ENCODE measurements around the gene SOHLH2.

Gene SOHLH2

GRCh38 chr13:36244990-36245389, 30.6 kb upstream of the SOHLH2 start:
- FAIRE-seq (no peak), DNase-seq (ENCODE audit: insufficient read length, low spot score) (no peak)
- no peak for TF ChIP-seq TAF1 (IDR thresholded peaks at IDR 0.05; ENCODE audit: low read depth, low read length)
- TF ChIP-seq POU2F2 (IDR thresholded peaks at IDR 0.05; ENCODE audit: low read depth, low read length), result no peak
- TF ChIP-seq POLR2A (IDR thresholded peaks at IDR 0.05; ENCODE audit: low read depth, low read length), result no peak
- no peak for TF ChIP-seq POLR2AphosphoS5 (IDR thresholded peaks at IDR 0.05; ENCODE audit: low read depth, low read length)
- no peak for TF ChIP-seq PAX5 (IDR thresholded peaks at IDR 0.05; ENCODE audit: insufficient read depth, low read length, severe bottlenecking)
- TF ChIP-seq SPI1 (IDR thresholded peaks at IDR 0.05; ENCODE audit: low read depth, low read length), result no peak

GRCh38 chr13:36244073-36244472, 29.7 kb upstream of the SOHLH2 start:
- FAIRE-seq, result no peak
- TF ChIP-seq TAF1 (IDR thresholded peaks at IDR 0.05; ENCODE audit: low read depth, low read length), result no peak
- no peak for TF ChIP-seq POLR2A (IDR thresholded peaks at IDR 0.05; ENCODE audit: low read depth, low read length)
- no peak for TF ChIP-seq POU2F2 (IDR thresholded peaks at IDR 0.05; ENCODE audit: low read depth, low read length)
- no peak for TF ChIP-seq SPI1 (IDR thresholded peaks at IDR 0.05; ENCODE audit: low read depth, low read length)
- TF ChIP-seq PAX5 (IDR thresholded peaks at IDR 0.05; ENCODE audit: insufficient read depth, low read length, severe bottlenecking), result no peak
- TF ChIP-seq POLR2AphosphoS5 (IDR thresholded peaks at IDR 0.05; ENCODE audit: low read depth, low read length), result no peak
- DNase-seq (ENCODE audit: insufficient read length, low spot score), result no peak

GRCh38 chr13:36242761-36243160, 28.4 kb upstream of the SOHLH2 start:
- no peak for TF ChIP-seq PAX5 (IDR thresholded peaks at IDR 0.05; ENCODE audit: insufficient read depth, low read length, severe bottlenecking)
- TF ChIP-seq POLR2A (IDR thresholded peaks at IDR 0.05; ENCODE audit: low read depth, low read length), result no peak
- TF ChIP-seq POU2F2 (IDR thresholded peaks at IDR 0.05; ENCODE audit: low read depth, low read length), result no peak
- no peak for TF ChIP-seq TAF1 (IDR thresholded peaks at IDR 0.05; ENCODE audit: low read depth, low read length)
- TF ChIP-seq SPI1 (IDR thresholded peaks at IDR 0.05; ENCODE audit: low read depth, low read length), result no peak
- no peak for TF ChIP-seq POLR2AphosphoS5 (IDR thresholded peaks at IDR 0.05; ENCODE audit: low read depth, low read length)
- FAIRE-seq (no peak), DNase-seq (ENCODE audit: insufficient read length, low spot score) (no peak)

DNA sequence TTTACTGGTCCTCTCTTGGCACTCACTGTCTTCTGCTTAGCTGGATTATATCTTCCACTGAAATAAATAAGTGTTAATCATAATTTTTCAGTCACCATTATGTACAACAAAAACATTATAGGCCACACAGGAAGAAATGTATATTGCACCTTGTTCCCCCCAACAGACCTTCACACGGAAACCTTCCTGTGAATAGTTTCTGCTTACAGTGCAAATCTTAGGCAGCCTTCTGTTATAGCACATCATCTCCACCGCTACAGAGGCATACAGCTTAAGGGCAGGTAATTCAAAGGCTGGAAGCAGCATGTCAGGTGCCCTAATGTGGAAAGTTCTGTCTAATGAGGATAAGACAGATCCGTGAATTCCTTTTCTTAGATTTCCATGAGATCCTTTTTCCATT, 16.9 kb upstream of the SOHLH2 start:
- DNase-seq (ENCODE audit: insufficient read length, low spot score), result no peak
- TF ChIP-seq POLR2A (IDR thresholded peaks at IDR 0.05; ENCODE audit: low read depth, low read length) (no peak), PAX5 (IDR thresholded peaks at IDR 0.05; ENCODE audit: insufficient read depth, low read length, severe bottlenecking) (no peak), POLR2AphosphoS5 (IDR thresholded peaks at IDR 0.05; ENCODE audit: low read depth, low read length) (no peak), SPI1 (IDR thresholded peaks at IDR 0.05; ENCODE audit: low read depth, low read length) (no peak), TAF1 (IDR thresholded peaks at IDR 0.05; ENCODE audit: low read depth, low read length) (no peak)
- FAIRE-seq, result no peak

DNA sequence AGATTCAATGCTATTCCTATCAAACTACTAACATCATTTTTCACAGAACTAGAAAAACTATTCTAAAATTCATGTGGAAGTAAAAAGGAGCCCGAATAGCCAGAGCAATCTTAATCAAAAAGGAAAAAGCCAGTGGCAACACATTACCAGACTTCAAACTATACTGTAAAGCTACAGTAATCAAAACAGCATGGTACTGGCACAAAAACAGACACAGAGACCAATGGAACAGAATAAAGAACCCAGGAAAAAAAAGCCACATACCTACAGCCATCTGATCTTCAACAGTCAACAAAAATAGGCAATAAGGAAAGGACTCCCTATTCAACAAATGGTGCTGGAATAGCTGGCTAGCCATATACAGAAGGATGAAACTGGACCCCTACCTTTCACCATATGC, 10.4 kb upstream of the SOHLH2 start:
- DNase-seq (ENCODE audit: insufficient read length, low spot score) (no peak), FAIRE-seq (no peak)
- TF ChIP-seq POLR2AphosphoS5 (IDR thresholded peaks at IDR 0.05; ENCODE audit: low read depth, low read length) (no peak), POU2F2 (IDR thresholded peaks at IDR 0.05; ENCODE audit: low read depth, low read length) (no peak)

- FAIRE-seq (no peak), DNase-seq (ENCODE audit: insufficient read length, low spot score) (no peak)
- TF ChIP-seq POLR2A (IDR thresholded peaks at IDR 0.05; ENCODE audit: low read depth, low read length) (no peak), TAF1 (IDR thresholded peaks at IDR 0.05; ENCODE audit: low read depth, low read length) (no peak), POLR2AphosphoS5 (IDR thresholded peaks at IDR 0.05; ENCODE audit: low read depth, low read length) (no peak), POU2F2 (IDR thresholded peaks at IDR 0.05; ENCODE audit: low read depth, low read length) (no peak), PAX5 (IDR thresholded peaks at IDR 0.05; ENCODE audit: insufficient read depth, low read length, severe bottlenecking) (no peak), SPI1 (IDR thresholded peaks at IDR 0.05; ENCODE audit: low read depth, low read length) (no peak)
Observed at GRCh38 chr13:36219883-36220282, 5.5 kb upstream of the SOHLH2 start.

GRCh38 chr13:36217456-36217855, 3.1 kb upstream of the SOHLH2 start:
- DNase-seq (ENCODE audit: insufficient read length, low spot score) (no peak), FAIRE-seq (no peak)
- TF ChIP-seq TAF1 (IDR thresholded peaks at IDR 0.05; ENCODE audit: low read depth, low read length), result no peak
- no peak for TF ChIP-seq POU2F2 (IDR thresholded peaks at IDR 0.05; ENCODE audit: low read depth, low read length)
- TF ChIP-seq POLR2A (IDR thresholded peaks at IDR 0.05; ENCODE audit: low read depth, low read length), result no peak
- no peak for TF ChIP-seq POLR2AphosphoS5 (IDR thresholded peaks at IDR 0.05; ENCODE audit: low read depth, low read length)

DNA sequence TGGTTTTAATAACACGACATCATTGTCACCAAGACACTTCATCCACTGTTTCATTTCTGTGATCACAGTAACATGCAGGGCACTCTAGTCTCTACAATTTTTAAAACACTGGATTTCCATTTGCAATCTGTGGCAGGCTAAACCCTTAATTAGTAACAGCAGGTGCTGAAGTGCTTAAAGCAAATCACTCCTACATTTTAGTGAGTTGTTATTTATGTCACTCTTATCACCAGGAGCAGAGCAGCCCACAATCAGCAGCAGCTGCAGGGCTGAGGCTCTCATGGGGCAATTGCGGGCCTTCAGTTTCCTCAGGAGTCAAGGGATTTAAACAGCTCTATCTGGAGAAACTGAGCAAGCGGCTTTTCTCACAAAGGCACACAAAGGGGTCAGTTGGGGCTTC, 1.6 kb downstream of the SOHLH2 start:
- no peak for FAIRE-seq
- TF ChIP-seq POU2F2 (IDR thresholded peaks at IDR 0.05; ENCODE audit: low read depth, low read length), result no peak
- TF ChIP-seq PAX5 (IDR thresholded peaks at IDR 0.05; ENCODE audit: insufficient read depth, low read length, severe bottlenecking), result no peak
- TF ChIP-seq POLR2A (IDR thresholded peaks at IDR 0.05; ENCODE audit: low read depth, low read length), result no peak
- TF ChIP-seq TAF1 (IDR thresholded peaks at IDR 0.05; ENCODE audit: low read depth, low read length), result no peak
- TF ChIP-seq SPI1 (IDR thresholded peaks at IDR 0.05; ENCODE audit: low read depth, low read length), result no peak
- no peak for TF ChIP-seq POLR2AphosphoS5 (IDR thresholded peaks at IDR 0.05; ENCODE audit: low read depth, low read length)
- no peak for DNase-seq (ENCODE audit: insufficient read length, low spot score)

GRCh38 chr13:36211567-36211966, 2.8 kb downstream of the SOHLH2 start:
- DNase-seq (ENCODE audit: insufficient read length, low spot score) (no peak), FAIRE-seq (no peak)
- TF ChIP-seq POLR2A (IDR thresholded peaks at IDR 0.05; ENCODE audit: low read depth, low read length) (no peak), TAF1 (IDR thresholded peaks at IDR 0.05; ENCODE audit: low read depth, low read length) (no peak), POLR2AphosphoS5 (IDR thresholded peaks at IDR 0.05; ENCODE audit: low read depth, low read length) (no peak), SPI1 (IDR thresholded peaks at IDR 0.05; ENCODE audit: low read depth, low read length) (no peak), POU2F2 (IDR thresholded peaks at IDR 0.05; ENCODE audit: low read depth, low read length) (no peak), PAX5 (IDR thresholded peaks at IDR 0.05; ENCODE audit: insufficient read depth, low read length, severe bottlenecking) (no peak)

DNA sequence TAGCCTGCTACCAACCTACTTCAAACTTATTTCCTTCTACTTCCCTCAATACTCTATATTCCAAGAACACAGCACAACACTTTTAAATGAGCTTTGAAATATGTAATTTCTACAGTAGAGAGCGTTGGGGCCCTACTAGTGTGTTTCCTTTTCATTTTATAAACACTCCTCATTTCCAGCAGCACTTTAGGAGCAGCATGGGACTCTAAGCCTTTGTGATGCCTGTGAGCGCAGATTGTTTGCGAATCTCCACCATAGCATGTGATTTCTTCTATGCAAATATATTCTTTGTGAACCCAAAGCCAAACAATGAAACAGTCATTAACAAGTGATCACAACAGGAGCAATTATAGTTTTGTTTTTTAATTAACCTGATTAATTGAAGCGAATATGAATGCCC, 3.6 kb downstream of the SOHLH2 start:
- DNase-seq (ENCODE audit: insufficient read length, low spot score) (no peak), FAIRE-seq (no peak)
- TF ChIP-seq SPI1 (IDR thresholded peaks at IDR 0.05; ENCODE audit: low read depth, low read length) (no peak), POU2F2 (IDR thresholded peaks at IDR 0.05; ENCODE audit: low read depth, low read length) (no peak), PAX5 (IDR thresholded peaks at IDR 0.05; ENCODE audit: insufficient read depth, low read length, severe bottlenecking) (no peak), POLR2AphosphoS5 (IDR thresholded peaks at IDR 0.05; ENCODE audit: low read depth, low read length) (no peak), TAF1 (IDR thresholded peaks at IDR 0.05; ENCODE audit: low read depth, low read length) (no peak), POLR2A (IDR thresholded peaks at IDR 0.05; ENCODE audit: low read depth, low read length) (no peak)

All from GM12891 (cell line).